Measurements from ENCODE around the gene FBXO41.

Gene FBXO41

DNA sequence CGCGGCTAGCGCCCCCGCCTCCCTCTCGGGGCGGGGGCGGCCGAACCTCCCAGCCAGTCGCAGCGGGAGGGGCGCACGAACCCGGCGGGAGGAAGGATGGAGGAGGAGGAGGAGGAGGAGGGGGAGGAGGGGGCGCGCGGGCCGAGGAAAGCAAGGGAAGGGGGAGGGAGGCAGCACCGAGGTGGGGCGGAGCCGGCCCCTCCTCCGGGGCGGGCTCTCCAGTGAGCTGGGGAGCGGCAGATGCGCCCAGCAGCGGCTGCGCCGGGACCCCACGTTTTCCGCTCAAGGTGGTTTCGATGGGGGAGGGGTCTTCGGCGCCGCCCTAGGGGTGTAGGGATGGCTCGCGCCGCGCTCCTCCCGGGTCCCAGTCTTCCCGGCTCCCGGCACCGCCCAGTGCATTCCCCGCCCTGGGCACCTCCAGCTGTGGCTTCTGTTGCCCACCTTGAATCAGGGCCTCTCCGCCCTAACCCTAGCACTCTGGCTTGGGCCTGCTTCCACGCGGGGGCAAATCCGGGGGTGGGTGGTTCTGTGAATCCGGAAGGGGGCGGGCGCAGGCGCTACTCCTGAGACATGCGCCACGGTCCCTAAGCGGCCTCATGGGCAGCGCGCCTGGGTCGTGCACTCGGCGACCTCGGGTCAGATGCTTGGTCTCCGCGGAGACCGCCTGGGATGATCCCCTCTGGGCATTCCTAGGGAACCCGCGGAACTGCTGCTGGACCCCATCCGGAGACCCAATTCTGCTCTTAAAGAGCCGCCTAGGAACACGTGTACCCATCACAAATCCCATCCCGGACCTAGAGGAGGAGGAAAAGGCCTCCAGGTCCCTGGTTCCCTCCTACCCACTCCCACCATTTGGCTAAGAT, at the start of gene FBXO41:
Gene FBXO41 (minus strand): TSS at position 183 of the 863 bp plus-strand sequence. CDS start 14,848 bp downstream, outside the sequence.
- peak; percentile 42 for DNase-seq

- no peak for DNase-seq
Observed at GRCh38 chr2:73334045-73334444, 49.8 kb upstream of the FBXO41 start.

DNA sequence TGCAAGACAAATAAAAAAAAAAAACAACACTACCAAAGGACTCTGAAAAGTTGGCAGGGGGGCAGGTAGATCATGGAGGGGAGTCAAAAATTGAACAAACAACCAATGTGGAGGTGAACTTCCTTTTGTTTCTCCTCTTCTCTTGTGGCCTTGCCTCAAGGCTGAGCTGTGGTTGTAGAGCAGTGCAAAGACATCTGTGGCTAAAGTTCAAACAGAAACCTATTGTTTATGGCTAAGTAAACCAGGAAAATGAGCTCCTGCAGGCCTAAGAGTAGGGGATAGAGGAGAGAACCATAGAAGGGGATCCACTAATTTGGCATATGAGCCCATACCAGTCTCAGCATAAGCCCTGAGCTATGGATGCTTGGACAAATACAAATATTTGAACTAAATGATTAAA, 49.3 kb upstream of the FBXO41 start:
- DNase-seq: no peak

GRCh38 chr2:73324126-73324725, 39.9 kb upstream of the FBXO41 start:
- no peak for DNase-seq

GRCh38 chr2:73323551-73323950, 39.3 kb upstream of the FBXO41 start:
- no peak for DNase-seq

DNA sequence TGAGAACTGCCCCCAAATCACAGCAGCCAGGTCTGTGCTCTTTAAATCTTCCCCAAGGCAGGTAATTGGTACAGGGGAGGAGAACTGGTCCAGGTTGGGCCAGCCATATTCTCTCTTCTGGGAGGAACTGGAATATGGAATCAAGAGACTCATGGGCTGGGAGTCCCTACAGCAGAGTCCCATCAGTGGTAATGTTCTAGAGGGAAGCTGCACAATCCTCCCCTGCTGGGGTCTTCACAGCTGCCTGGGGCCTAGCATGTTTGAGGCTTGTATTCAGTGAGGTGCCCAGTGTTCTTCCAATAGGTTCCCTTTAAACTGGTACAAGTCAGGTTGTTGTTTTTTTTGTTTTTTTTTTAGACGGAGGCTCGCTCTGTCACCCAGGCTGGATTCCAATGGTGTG, 30.2 kb upstream of the FBXO41 start:
- no peak for DNase-seq

DNA sequence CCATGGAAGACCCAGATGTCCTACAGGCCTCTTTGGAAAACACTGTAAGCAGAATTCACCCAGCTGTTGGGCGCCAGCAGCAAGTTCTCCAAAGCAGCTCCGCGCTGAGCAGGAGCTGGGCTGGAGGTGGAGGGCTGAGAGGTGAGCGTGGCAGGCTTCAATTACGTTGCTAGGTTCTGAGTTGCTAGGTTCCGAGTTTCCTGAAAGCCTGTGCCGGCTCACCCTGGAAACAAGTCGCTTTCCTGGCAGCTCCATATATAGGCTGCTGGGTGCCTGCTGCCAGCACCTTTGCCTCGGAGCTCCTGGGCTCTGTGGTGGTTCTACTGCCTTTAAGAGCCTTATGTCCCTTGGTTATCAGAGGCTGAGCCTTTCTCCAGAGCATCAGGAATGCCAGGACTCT, 23.4 kb upstream of the FBXO41 start:
- DNase-seq: no peak

GRCh38 chr2:73301636-73302035, 17.4 kb upstream of the FBXO41 start:
- DNase-seq: no peak

DNA sequence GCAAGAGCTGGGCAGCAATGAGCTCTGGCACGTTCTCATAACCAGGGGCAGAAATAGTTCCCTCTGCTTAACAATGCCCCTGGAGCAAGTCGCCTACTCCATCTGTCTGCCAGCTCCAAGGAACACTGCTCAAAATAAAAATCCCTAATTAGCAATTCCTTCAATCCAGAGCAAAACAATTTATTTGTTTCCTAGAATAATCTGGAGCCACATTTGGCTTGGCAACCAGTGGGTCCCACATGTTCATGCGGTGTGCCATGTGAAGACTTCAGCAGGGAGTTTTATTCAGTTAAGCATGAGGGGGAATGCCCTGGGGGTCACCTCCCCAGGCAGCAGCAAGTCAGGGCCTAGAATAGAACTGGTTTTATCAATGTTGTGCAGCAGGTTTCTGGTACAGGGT, 16.6 kb upstream of the FBXO41 start:
- DNase-seq: no peak

- no peak for DNase-seq
Observed at GRCh38 chr2:73297586-73297985, 13.3 kb upstream of the FBXO41 start.

DNA sequence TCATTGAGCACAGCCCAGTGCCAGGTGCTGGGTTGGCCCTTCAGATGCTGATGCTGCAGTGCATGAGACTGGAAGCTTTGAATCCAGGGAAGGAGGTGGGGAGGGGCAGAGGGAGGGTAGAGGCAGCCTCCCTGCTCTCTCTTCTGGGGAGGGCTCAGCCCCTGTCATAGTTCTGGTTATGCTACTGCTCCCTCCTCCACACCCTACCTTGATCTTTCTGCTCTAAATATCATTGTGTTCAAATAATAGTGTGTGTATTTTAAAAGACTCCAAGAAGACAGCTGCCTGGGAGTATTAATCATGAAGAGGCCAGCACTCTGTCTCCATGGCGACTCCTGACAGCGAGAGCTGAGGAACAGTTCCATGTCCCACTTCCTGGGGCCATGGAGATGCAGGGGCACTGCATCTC, 12.9 kb upstream of the FBXO41 start:
- peak; percentile 22 for DNase-seq

DNA sequence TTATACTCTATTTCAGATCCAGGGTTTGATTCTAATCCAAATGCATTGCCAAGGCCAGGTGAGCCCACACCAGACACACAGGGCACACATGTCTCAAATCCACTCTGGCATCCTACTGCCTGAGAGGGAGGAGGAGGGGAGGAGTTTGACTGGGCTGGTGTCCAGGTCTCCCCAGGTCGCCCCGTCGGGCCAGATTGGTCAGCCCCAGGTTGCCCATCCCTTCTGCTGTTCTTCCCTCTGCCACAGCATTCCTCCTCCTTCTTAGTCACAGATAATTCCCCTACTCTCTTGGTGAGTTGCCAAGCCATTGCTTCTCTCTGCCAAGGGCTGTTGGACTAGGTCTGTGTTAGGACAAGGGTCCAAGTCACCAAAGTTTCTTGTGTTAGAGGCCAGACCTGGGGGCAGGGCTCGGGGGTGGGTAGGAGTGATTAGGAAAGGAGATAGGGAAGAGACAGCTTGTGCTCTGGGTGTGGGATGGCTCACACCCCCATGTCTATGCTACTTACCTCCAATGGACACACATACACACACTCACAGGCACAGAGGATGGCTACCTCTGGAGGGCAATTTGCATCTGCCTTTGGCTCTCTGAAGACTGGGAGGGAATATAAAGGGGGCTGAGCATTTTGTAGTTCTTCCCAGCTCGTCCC, 11.6 kb upstream of the FBXO41 start:
- DNase-seq: peak; percentile 16

GRCh38 chr2:73294239-73294638, 10.0 kb upstream of the FBXO41 start:
- no peak for DNase-seq

DNA sequence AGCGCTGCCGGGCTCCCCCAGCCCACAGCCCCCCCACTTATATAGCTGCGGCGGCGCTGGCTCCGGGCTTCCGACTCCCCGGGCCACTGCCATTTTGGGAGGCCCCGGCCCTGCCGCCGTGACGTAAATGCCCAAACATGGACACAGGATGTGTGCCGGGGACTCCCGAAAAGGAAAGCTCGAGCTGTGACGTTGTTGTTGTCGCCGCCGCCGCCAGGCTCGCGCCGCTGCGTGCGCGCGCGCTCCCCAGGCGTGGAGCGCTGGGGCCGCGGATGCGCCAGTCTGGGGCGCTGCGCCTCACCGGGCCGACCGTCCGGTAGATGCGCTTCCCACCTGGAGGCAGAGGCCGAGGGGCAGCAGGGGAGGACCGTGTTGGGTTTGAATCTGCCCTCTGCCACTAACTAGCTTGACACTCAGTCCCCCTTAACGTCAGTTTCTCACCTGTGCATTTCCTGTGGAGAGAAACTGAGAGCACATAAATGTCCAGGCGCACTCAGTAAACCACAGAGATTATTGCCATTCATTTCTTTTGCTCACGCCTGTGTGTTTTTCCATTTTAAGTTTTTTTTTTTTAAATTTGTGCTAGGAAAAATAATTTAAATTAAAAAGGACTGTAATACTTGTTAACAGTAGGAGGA, 9.4 kb upstream of the FBXO41 start, which contains the start of gene EGR4:
Gene EGR4 (minus strand): TSS at position 15 of the 638 bp plus-strand sequence. CDS start 231 bp downstream, outside the sequence.
- peak; percentile 61 for DNase-seq

DNA sequence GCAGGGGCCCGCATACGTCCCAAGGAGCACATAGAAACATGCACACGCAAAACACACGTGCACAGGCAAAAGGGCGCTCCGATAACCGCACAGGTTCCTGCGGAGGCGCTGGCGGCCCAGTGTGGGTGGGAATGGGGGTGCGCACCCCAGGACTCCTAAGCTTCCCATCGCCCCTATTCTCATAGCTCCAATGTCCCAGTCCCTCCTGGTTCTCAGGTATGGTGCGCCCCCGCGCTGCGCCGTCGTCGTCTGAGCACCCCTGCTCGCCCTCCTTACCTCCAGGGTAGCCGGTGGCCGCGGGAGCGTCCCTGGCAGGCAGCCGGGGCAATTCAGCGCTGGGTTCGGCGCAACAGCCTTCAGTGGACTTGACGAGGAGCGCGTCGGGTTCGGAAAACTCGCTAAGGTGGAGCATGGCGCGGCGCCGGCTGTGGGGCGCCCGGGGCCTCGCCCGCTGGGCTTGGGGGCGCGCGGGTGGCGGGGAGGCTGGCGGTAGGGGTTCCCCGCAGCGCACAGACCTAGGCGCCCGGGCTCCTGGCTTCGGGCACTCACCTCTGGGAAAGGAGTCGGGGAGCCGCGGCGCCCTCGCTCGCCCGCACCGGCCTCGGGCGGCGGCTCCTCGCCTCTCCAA, 8.7 kb upstream of the FBXO41 start:
- no peak for DNase-seq

DNA sequence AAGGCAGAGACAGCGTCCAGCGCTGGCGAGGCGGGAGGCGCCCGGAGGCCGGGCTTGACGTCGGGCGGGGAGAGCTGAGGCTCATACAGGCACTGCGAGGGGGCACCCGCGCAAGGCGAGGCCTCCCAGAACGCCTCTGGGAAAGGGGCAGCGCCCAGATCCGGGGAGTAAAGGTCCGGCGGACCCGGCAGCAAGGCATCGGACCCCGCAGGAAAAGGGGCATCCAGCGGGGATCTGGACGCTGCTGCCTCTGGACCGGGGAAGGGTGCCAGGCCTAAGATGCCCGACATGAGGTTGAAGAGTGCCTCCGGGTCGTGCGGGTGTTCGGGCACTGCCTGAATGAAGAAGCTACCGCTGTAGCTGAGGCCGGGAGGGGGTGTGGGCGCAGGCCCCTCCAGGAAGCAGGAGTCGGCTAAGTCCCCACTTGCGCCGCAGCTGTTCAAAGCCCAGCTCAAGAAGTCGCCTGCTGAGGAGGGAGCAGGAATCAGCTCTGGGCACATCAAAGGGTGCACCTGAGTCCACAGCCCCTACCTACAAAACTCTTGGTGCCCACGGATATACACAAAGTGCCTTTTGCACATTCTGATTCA, 8.1 kb upstream of the FBXO41 start:
- DNase-seq: no peak

GRCh38 chr2:73291461-73292315, 7.4 kb upstream of the FBXO41 start:
- no peak for DNase-seq

DNA sequence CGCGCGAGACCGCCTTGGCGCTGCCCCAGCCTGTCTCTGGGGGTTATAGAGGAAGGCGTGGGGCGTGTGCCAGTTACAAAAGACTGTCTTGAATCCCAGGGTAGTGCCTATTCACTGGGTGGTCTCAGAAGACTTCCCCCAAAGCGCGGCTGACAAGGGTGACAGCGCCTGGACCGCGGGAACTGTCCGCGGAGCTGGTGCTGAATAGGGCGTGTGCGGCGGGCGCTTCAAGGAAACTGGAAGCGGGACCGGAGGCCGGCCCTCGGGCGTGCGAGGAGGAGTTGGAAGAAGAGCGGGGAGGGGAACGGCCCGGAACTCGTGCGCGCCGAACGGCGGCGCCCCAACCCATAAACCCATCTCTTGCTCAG, 6.8 kb upstream of the FBXO41 start:
- DNase-seq: peak; percentile 41

DNA sequence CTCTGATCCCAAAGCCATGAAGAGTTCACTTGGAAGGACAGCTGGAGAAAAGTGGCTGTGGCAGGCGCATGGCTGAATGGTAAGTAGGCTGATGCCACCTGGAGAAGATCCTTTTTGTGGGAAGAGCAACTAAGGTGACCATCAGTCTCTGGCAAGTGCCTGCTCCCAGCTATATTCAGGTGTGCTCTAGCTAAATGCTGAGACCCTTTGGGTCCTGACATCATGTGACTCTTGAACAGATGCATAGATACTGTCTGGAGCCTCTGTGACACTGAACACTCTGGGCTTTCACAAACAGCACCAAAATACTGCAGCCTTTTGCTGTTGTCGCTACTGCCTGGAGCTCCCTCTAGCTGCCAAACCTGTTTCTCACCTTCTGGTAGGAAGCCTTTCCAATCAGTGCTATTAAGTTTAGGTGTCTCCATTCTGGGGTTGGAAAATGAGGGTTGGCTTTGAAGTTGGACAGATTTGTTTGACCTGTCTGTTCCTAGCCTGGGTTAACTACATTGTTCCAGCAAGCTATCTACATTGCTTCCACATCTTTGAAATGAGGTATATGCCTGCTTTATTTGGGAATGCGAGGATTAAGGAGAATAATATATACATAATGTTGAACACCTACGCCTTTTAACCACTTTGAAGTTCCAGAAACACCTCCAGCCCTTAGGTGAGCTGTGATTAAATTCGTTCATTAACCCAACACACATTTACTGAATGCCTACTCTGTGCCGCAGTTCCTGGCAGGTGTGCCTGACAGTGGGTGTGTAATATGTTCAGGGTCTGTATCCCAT, 6.0 kb upstream of the FBXO41 start:
- peak; percentile 36 for DNase-seq

- DNase-seq: no peak
Observed at GRCh38 chr2:73289304-73289703, 5.0 kb upstream of the FBXO41 start.
